Endodermal cell (in vitro differentiated cells): ENCODE results near the gene MARK4. TPM values are rescaled to one million over a fixed set of nuclear protein-coding genes. Genes with fewer than 3 reads are reported as not detected.

Experiments used
- DNase-seq: peaks from one replicate; pipeline ENCODE4 v3.0.0-alpha.2; 2017
- H3K27ac ChIP-seq: 2 replicates; pipeline ENCODE4 v1.5.1; 2013; ENCODE audit warnings: mild to moderate bottlenecking, low read depth, low read length, moderate library complexity
- H3K27me3 ChIP-seq: 2 replicates; pipeline ENCODE4 v1.6.1; 2013; ENCODE audit warnings: mild to moderate bottlenecking, low read length, moderate library complexity; ENCODE audit not compliant: insufficient read depth, control insufficient read depth, poor library complexity, severe bottlenecking
- H3K36me3 ChIP-seq: 2 replicates; pipeline ENCODE4 v1.7.0; 2013; ENCODE audit warnings: mild to moderate bottlenecking, low read length, moderate library complexity; ENCODE audit not compliant: control insufficient read depth, insufficient read depth
- H3K4me1 ChIP-seq: one replicate; pipeline ENCODE4 v1.7.0; 2013; ENCODE audit warnings: low read length; ENCODE audit not compliant: control insufficient read depth, insufficient read depth
- H3K4me3 ChIP-seq: 2 replicates; pipeline ENCODE4 v1.5.1; 2013; ENCODE audit warnings: mild to moderate bottlenecking, low read length, moderate library complexity
- H3K9ac ChIP-seq: 2 replicates; pipeline ENCODE4 v1.6.1; 2013; ENCODE audit warnings: mild to moderate bottlenecking, low read length, moderate library complexity; ENCODE audit not compliant: poor library complexity, severe bottlenecking; ENCODE audit errors: extremely low read depth
- H3K9me3 ChIP-seq: 2 replicates; pipeline ENCODE4 v1.6.1; 2013; ENCODE audit warnings: mild to moderate bottlenecking, low read length, moderate library complexity; ENCODE audit not compliant: control insufficient read depth
- H3K27ac Mint-ChIP-seq: 2 replicates; pipeline ENCODE4 v1.8.0; 2020; ENCODE audit warnings: mixed read lengths
- H3K27me3 Mint-ChIP-seq: 2 replicates; pipeline ENCODE4 v1.8.0; 2021; ENCODE audit warnings: mild to moderate bottlenecking, mixed read lengths; ENCODE audit not compliant: insufficient read depth
- H3K36me3 Mint-ChIP-seq: 2 replicates; pipeline ENCODE4 v1.8.0; 2020; ENCODE audit warnings: low read depth, mixed read lengths
- H3K4me1 Mint-ChIP-seq: 2 replicates; pipeline ENCODE4 v1.8.0; 2020; ENCODE audit warnings: mixed read lengths
- H3K4me3 Mint-ChIP-seq: 2 replicates; pipeline ENCODE4 v1.8.0; 2020; ENCODE audit warnings: mild to moderate bottlenecking, moderate library complexity, mixed read lengths
- H3K9me3 Mint-ChIP-seq: 2 replicates; pipeline ENCODE4 v1.8.0; 2020; ENCODE audit warnings: mild to moderate bottlenecking, mixed read lengths
- WGBS, 2 experiments: methylation state at CpG; one replicate each; pipeline versions ENCODE4 v1.1.5 to v1.1.7; 2013; ENCODE audit warnings: missing lambda C conversion rate in 2 of 2, mixed read lengths in 1 of 2; ENCODE audit not compliant: insufficient coverage in 1 of 2, insufficient read length in 1 of 2; 5-methylcytosine and 5-hydroxymethylcytosine counted together
- total RNA-seq, 2 donors: library from RNA; stranded (reverse); fragmentation: NEBNext Ultra II Directional in 1 of 2; extraction: Animal tissue kit (Norgen Biotek cat#: 25700) in 1 of 2; gene quantifications; 2 replicates in 1 of 2; 3 replicates in 1 of 2; pipeline ENCODE4 v1.2.1, GENCODE V29; 2021
- TF ChIP-seq, protein P1 (sequence below): fragments of 200-600 bp; sonication (generic); conservative IDR thresholded peaks from 2 replicates; pipeline ENCODE4 v1.5.0; 2021; ENCODE audit warnings: antibody characterized with exemption, mild to moderate bottlenecking

Gene MARK4
- total RNA-seq, 2 donors from 2014 or later, result 74.6 to 90.6 TPM

DNA sequence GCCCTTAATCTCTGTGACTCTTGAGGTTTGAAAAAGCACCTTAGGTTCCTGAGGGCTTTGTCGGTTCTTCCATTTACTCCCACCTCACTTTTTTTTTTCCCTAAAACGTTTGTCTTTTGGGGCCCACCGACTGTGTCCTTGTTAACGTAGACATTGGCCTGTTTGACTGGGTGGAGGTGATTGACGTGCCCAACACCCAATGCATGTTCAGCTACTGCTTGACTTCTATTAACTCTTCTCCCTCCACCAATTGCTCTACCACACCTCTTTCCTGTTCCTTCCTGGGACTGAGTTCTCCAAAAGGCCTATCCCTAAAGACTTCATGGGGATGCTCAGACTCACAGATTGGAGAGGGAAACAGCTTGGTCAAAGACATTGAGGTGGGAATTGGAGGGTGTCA is 54.4 kb downstream of the MARK4 start:
- TF ChIP-seq, protein P1, sequence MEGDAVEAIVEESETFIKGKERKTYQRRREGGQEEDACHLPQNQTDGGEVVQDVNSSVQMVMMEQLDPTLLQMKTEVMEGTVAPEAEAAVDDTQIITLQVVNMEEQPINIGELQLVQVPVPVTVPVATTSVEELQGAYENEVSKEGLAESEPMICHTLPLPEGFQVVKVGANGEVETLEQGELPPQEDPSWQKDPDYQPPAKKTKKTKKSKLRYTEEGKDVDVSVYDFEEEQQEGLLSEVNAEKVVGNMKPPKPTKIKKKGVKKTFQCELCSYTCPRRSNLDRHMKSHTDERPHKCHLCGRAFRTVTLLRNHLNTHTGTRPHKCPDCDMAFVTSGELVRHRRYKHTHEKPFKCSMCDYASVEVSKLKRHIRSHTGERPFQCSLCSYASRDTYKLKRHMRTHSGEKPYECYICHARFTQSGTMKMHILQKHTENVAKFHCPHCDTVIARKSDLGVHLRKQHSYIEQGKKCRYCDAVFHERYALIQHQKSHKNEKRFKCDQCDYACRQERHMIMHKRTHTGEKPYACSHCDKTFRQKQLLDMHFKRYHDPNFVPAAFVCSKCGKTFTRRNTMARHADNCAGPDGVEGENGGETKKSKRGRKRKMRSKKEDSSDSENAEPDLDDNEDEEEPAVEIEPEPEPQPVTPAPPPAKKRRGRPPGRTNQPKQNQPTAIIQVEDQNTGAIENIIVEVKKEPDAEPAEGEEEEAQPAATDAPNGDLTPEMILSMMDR, result no peak
- H3K4me3 ChIP-seq, result no peak overlapping the region
- no peak overlapping the region for H3K9ac ChIP-seq
- Mint-ChIP-seq H3K27ac (no peak overlapping the region), H3K4me1 (no peaks in the 10 kb centered on the region), H3K4me3 (no peak overlapping the region), H3K9me3 (peaks cover 5% of the 10 kb centered on the region), H3K27me3 (peaks cover 33% of the 10 kb centered on the region), H3K36me3 (peaks cover 9% of the 10 kb centered on the region)
- peak; percentile 70 for DNase-seq
- peaks cover 6% of the 10 kb centered on the region for H3K36me3 ChIP-seq
- H3K27ac ChIP-seq, result no peak overlapping the region
- no peaks in the 10 kb centered on the region for H3K27me3 ChIP-seq
- 17 to 55% methylated on average over 2 to 5 of the region's 5 CpGs for WGBS, 2 experiments
- no peaks in the 10 kb centered on the region for H3K4me1 ChIP-seq
- no peaks in the 10 kb centered on the region for H3K9me3 ChIP-seq

DNA sequence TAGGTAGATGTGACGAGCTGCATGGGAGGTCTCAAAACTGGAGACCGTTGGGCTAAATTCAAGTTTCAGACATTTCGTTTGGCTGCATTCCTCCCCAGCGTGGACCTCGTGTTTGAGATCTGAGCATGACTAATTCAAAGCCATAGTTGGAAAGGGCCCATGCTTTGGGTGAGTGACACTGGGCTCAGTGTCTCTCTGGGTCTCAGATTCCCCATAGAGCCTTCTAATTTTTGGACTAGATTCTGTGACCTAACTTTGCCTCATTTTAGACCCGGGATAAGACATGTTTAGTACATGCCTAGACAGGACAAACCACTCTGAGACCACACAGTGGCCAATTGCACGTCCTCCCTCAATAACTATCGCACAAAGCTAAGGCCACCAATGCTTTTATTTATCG is 55.0 kb downstream of the MARK4 start:
- peaks cover 5% of the 10 kb centered on the region for H3K9me3 Mint-ChIP-seq
- no peaks in the 10 kb centered on the region for H3K4me1 Mint-ChIP-seq
- Histone ChIP-seq H3K36me3 (no peaks in the 10 kb centered on the region), H3K9ac (no peak overlapping the region), H3K4me3 (no peak overlapping the region), H3K27me3 (no peaks in the 10 kb centered on the region), H3K9me3 (no peaks in the 10 kb centered on the region), H3K27ac (no peak overlapping the region), H3K4me1 (no peaks in the 10 kb centered on the region)
- no peak for DNase-seq
- H3K27ac Mint-ChIP-seq, result no peak overlapping the region
- H3K27me3 Mint-ChIP-seq, result peaks cover 33% of the 10 kb centered on the region
- H3K4me3 Mint-ChIP-seq, result no peak overlapping the region
- peaks cover 3% of the 10 kb centered on the region for H3K36me3 Mint-ChIP-seq
- WGBS, 2 experiments, result 83 to 89% methylated on average over 7 to 9 of the region's 9 CpGs
- TF ChIP-seq, protein P1, result no peak

DNA sequence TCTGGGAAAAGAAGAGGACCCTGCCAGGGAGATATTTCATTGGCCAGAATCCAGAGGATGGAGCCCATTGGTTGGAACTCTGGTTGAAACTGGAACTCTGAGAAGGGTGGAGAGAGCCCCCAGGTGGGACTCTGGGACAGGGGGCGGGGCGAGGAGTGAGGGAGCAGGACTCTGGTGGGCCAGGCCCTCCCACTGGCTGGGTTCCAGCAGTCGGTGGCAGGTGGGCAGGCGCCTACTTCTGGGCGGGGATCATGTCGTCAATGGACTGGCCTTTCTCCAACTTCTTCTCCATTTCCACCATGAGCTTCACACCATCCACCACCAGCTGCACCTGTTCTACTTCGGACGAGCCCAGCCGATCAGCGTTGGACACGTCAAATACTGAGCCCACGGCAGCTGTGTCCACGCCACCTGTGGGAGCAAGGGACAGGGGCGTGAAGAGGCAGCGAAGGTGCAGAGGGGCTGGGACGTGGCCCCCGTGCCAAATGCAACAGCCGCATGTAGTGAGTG is 55.5 kb downstream of the MARK4 start:
- TF ChIP-seq, protein P1, result no peak
- no peaks in the 10 kb centered on the region for H3K4me1 ChIP-seq
- no peak overlapping the region for H3K9ac ChIP-seq
- no peak overlapping the region for H3K4me3 ChIP-seq
- 88 to 89% methylated on average over 13 to 18 of the region's 18 CpGs for WGBS, 2 experiments
- no peaks in the 10 kb centered on the region for H3K36me3 ChIP-seq
- Mint-ChIP-seq H3K4me3 (no peak overlapping the region), H3K27me3 (peaks cover 33% of the 10 kb centered on the region), H3K36me3 (peaks cover 2% of the 10 kb centered on the region), H3K27ac (no peak overlapping the region), H3K4me1 (no peaks in the 10 kb centered on the region), H3K9me3 (peaks cover 5% of the 10 kb centered on the region)
- peak; percentile 83 for DNase-seq
- no peaks in the 10 kb centered on the region for H3K27me3 ChIP-seq
- H3K27ac ChIP-seq, result no peak overlapping the region
- H3K9me3 ChIP-seq, result no peaks in the 10 kb centered on the region
